ENCODE measurements around the gene PTPN4. TPM values are rescaled to one million over a fixed set of nuclear protein-coding genes. Genes with fewer than 3 reads are reported as not detected.

Gene PTPN4
- total RNA-seq, 1 donor from 2014 or later, result 46.9 TPM

DNA sequence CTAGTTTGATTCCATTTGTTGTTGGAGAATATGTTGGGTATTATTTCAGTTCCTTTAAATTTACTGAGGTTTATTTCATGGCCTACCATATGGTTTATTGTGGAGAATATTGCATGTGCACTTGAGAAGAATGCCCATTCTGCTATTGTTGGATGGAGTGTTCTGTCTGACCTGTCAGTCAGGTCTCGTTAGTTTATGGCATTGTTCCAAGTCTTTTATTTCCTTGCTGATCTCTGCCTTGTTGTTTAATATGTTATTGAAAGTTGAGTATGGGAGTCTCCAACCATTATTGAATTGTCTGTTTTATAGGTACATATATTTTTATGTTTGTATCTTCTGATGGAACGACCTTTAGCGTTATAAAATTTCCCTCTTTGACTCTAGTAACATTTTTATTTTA is 86.3 kb downstream of the PTPN4 start:
- DNase-seq (ENCODE audit: extremely low read depth, low read depth, low spot score), result no peak

DNA sequence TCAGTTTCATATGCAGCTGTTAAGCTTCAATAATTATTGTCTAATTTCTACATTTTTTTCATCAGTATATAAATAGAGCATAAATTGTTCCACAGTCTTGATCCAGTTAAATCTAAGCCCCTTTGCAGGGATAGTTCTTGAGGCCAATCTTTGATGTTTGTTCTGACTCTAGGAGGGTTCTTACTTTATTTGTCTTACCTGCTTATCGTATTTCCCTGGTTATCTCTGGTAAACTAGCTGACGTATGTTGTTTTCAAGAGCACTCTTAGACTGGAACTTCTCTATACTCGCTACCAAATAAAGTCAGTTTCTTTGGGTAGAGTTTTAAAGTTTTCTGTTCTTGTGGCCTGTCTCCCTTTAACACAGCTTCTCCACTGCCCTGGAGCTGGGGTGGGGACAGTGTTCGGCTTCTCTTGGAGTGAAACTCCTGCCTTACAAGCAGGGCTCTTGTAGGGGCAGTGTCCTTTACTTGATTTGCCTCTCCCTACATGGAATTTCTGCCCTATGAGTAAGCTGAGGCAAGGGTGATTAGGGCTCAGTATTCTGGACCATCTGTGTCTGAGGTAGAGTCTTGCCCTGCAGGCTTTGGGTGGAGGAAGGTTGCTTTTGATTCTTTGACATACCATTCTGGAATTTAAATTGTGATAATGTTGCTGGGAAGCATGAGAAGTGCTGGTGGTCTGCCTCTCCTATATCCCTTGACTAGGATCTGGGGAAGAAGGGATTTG is 90.3 kb downstream of the PTPN4 start:
- DNase-seq (ENCODE audit: extremely low read depth, low read depth, low spot score), result no peak

DNA sequence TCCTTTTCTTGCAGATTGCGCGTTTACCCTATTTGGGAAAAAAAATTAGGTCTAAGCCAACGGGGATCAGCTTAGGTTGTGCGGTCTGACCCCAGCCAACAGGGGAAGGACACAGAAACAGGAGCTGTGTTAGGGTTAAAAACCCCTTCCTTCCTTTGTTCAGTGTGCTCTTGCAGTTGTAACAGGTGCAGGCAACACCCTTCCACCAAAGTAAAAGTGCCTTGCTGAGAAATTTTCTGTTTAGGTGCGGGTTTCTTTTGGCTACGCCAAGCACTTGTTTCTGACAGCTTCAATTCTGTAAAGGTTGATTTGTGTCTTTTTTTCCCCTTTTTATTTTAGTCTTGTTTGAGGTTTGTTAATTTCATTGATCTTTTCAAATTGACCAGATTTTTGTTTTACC is 92.5 kb downstream of the PTPN4 start:
- DNase-seq (ENCODE audit: extremely low read depth, low read depth, low spot score), result no peak

DNA sequence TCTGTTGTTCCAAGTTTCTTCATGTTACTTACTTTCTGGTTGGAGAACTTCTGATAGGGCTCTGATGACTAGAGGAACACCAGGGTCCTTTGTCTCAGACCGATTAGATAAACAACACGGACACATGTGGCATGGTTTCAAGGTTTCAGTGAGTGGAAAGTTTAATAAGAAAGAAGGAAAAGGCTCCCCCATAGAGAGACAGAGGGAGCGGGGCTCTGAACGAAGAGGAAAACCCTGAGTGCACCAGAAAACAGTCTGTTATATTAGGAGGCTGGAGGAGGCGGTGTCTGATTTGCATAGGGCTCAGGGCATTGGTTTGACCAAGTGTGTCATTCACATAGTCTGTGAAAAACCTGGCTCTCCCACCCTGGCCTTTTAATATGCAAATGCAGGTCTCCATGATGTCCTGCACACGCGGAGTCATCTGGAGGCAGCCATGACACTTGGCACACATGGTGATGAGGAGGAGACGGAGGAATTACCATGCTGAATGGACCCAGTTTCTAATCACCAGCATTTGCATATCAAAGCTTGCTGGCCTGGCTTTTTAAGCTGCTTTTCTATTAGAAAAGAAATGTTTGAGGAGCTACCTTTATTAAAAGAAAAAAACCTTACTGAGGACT is 94.2 kb downstream of the PTPN4 start:
- DNase-seq (ENCODE audit: extremely low read depth, low read depth, low spot score), result no peak

DNA sequence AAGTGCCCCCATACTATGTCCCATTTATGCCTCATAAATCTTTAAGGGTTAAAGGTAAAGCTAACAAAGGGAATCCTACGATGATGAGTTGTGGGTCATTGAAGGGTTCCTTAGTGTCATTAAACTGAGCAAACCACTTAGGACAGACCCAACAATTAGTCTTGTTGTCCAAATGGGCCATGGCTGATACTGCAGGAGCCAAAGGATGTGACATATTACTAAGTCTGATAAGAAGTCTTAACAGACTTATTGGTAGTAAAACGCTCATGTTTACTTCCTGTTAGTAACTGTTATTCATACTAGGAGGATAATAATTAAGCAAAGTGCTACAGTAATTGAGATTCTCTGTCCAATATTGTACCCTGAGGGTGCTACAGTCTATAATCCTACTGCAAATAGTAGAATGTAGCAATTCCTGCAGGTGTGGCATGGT is 96.8 kb downstream of the PTPN4 start:
- DNase-seq (ENCODE audit: extremely low read depth, low read depth, low spot score), result no peak

DNA sequence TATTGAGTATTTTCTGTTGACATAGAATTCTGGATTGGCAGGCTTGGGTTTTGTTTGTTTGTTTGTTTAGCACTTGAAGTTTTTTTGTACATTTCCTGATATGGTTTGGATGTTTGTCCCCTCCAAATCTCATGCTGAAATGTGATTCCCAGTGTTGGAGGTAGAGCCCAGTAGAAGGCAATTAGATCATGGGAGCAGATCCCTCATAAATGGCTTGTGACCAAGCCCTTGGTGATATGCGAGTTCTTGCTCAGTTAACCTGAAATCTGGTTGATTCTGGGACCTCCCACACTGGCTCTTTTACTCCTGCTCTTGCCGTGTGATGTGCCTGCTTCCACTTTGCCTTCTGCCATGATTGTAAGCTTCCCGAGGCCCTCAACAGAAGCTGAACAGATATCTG is 98.0 kb downstream of the PTPN4 start:
- DNase-seq (ENCODE audit: extremely low read depth, low read depth, low spot score), result no peak

DNA sequence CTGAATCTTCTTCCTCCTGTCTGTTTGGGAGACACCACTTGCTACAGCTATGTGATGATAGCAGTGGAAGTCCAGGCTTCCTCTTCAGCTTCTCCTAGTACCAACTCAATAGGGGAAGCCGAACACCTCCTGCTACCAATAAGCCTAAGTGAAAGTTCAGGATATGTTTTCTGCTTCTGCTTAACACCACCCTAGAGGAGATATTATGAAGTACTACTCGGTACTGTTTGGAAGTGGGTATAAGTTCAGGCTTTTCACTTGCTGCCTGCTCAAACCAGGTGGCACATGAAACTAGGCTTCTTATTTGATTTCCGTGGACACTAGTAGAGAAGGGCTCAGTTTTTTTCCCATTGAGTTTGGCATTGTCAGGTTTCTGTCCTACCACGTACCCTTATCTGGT is 99.8 kb downstream of the PTPN4 start:
- DNase-seq (ENCODE audit: extremely low read depth, low read depth, low spot score), result no peak

DNA sequence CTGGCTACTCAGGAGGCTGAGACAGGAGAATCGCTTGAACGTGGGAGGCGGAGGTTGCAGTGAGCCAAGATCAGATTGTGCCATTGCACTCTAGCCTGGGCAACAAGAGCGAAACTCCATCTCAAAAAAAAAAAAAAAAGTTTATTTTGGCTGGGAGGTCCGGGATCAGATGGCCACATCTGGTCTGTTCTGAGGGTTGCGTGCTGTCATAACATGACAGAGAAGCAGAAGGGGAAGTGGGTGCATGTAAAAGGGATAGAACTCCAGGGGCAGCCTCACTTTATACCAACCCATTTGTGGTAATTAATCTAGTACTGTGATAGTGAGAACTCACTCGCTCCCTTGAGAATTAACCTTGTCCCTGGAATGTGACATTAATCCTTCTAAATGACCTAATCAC is 101.2 kb downstream of the PTPN4 start:
- DNase-seq (ENCODE audit: extremely low read depth, low read depth, low spot score), result no peak

DNA sequence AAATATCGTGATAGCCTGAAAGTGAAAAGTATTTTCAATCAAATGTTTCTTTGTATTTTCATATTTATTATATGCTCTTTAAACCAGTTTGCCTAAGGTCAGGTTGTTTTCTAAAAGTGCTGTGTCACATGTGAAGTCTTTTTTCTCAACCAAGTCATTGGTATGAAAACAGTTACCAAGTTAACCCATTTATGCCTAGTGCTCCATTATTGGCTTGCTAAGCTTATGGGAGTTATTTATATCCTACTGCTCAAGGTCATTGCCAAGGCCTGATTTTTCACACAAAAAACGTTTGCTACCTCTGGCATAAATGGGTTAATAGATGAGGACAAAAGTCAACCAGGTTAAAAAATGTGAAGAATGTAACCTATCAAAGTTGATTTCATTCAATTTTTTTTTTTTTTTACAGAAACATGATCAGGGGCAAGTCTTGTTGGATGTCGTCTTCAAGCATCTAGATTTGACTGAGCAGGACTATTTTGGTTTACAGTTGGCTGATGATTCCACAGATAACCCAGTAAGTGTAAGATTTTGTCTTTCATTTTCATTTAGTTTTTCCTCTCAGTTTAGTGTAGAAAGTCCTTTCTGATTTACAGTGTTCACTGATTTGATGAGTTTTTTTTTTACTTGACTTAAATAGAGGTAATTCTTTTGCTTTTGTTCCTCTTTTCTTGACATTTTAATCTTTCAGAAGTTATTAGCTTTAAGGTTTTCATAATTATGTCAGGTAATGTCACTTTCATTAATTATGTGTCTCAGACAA is 102.6 kb downstream of the PTPN4 start:
- no peak for DNase-seq (ENCODE audit: extremely low read depth, low read depth, low spot score)

DNA sequence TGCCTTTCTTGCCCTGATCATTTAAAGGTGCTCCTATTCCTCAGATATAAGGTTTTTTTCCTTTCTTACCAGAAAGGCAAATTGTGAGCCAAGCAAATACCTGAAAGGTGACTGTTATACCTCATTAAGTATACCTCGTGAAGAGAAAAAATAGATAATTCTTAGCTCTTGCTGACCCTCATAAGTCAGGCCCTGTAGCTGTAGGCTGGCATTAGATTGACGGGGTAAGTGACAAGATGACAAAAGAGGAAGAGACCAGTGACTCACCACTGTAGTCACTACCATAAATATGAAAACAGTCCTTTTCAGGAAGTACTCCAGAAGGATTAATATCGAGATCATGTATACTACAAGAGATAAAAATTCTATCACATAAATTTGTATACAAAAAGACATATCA is 104.6 kb downstream of the PTPN4 start:
- DNase-seq (ENCODE audit: extremely low read depth, low read depth, low spot score), result no peak

DNA sequence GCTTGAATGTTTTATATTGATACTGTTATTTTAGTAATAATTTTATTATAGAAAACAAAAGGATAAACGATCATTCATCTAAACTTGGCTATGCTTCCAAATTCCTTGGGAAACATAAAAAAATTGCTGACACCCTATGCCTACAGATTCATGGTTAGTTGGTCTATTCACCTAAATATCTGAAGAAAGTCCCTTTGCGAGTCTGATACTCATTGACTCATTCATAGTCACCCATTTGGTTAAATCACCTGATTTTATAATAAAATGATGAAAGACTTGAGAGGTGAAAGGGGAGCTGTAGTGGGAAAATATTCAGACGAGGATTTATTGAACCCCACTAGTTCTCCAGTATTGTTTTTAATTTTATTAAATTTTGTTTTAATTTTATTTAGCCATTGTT is 112.0 kb downstream of the PTPN4 start:
- DNase-seq (ENCODE audit: extremely low read depth, low read depth, low spot score), result no peak

DNA sequence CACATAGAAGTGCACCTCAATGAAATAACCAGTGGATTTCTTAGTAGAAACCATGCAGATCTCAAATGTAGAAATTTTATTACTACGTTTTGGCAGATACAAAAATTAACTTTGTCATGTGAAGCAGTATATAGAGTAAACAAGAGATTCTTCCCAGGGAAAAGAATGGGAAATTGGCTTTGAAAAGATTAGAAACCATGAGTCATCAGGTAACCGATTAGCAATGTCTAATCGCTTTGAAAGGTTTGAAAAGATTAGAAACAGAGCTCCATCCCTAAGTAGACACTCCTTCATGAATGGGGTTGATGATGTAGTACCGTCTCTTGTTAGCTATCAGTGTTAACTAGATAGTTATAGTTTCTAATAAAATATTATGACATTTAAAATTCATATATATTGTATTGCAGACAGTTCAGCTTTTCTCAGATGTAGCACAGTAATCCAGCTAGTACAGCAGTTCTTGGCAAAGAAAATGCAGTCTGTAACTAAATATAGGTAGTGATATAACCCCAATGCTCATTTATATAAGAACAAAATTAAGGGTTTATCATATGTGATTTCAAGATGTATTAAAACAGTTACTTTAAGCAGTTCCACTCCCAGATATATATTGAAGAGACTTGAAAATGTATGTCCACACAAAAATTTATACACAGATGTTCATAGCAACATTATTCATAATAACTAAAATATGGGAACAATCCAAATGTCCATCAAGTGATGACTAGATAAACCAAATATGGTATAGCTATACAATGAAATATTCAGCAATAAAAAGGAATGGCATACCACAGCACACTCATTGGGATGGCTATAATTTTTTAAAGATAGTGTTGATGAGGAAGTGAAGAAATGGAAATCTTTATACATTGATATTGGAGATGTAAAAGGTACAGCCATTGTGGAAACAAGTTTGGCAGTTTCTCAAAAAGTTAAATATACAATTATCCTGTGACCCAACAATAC is 113.9 kb downstream of the PTPN4 start:
- DNase-seq (ENCODE audit: extremely low read depth, low read depth, low spot score), result no peak

DNA sequence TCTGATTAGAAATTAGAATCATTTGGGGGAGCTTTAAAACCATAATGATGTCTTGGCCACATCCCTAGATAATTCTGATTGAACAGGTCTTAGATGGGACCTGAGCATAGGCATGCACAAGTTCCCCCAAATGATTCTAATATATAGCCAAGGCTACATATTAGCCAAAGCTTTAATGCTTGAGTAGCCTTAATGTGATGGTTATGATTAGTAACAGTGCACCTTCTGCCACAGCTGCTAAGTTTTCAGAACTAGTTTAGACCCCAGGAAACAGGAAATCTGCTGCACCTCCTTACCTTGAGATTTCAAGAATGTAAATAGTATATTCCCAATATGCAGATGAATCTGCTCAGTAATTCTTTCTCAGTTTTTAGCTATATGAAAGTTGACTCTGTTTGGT is 119.8 kb downstream of the PTPN4 start:
- DNase-seq (ENCODE audit: extremely low read depth, low read depth, low spot score), result no peak

DNA sequence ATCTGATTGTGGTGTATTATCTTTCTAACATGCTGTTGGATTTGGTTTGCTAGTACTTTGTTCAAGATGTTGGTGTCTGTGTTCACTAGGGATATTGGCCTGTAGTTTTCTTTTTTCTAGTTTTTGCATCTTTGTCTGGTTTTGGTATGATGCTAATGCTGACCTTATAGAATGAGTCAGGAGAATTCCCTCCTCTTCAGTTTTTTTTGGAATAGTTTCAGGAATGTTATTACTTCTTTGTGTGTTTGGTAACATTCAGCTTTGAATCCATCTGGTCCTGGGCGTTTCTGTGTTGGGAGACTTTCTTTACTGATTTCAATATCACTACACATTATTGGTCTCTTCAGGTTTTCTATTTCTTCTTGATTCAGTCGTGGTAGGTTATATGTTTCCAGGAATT is 129.0 kb downstream of the PTPN4 start:
- no peak for DNase-seq (ENCODE audit: extremely low read depth, low read depth, low spot score)

DNA sequence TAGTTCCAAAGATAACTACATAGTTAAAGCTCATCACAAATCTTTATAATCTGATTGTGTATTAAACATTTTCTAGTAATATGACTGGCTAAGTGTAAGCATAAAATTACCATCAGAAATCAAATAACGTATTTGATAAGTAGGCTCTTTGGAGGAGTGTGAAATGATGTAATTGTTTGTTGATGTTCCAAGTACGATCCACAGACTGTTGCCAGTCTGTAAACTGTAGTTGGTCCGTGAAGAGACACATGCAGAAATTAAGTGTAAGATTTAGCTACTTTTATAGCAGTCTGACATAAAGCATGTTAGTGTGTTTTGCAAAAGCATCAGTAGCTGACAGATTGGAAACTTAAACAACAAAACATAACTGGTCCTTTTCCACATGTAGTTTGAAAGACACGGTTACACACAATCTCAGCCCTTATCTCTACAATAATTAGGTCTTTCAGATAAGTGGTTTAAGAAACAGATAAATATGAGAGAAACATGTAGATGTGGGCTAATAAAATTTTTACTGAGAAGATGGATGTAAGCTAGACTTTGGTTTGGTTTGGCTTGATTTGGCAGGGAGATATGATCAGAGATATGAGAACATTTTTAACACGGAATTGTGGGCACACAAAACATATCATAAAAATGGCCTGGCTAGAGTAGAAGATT is 138.1 kb downstream of the PTPN4 start:
- DNase-seq (ENCODE audit: extremely low read depth, low read depth, low spot score), result no peak

DNA sequence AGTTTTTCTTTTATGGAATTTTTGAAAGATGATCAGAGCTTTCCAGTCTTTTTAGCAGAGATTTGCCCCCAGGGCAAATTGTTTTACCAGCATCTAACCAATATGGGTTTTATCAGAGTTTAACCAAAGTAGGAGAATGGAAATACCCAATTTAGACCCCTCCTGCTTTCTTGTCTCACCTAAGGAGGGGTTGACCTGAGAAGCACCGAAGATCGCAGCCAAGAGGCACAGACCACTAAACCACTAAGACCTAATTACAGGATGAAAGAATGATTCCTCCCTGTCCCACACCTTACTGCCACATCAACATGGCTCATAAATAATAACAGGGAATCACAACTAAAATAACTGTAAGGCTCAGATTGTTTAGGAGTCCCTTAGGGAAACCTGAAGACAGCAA is 141.3 kb downstream of the PTPN4 start:
- no peak for DNase-seq (ENCODE audit: extremely low read depth, low read depth, low spot score)

DNA sequence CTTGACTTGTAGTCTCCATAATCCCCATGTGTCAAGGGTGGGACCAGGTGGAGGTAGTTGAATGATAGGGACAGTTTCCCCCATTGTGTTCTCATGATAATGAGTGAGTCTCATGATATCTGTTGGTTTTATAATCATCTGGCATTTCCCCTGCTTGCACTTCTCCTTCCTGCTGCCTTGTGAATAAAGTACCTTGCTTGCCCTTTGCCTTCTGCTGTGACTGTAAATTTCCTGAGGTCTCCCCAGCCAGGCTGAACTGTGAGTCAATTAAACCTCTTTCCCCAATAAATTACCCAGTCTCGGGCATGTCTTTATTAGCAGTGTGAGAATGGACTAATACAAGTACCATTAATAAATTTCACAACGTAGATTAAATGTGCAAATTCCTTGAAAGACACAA is 150.8 kb downstream of the PTPN4 start:
- no peak for DNase-seq (ENCODE audit: extremely low read depth, low read depth, low spot score)

DNA sequence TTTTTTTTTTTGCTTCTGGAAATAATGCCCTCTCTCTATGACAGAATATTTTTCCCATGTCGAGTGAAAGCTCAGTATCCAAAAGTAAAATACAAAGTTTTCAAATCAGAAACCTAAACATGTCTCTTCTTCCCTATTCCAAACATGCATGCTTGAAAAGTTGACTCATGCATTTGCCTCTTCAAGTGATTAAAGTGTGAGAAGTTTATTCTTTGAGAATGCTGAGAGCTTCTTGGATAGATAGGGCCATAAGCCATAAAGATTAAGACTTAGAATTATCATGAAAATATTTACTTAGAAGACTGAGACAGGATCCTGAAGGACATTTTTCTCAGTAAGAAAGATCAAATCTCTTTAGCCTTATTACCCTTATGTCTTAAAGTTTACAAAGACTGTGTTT is 154.5 kb downstream of the PTPN4 start:
- DNase-seq (ENCODE audit: extremely low read depth, low read depth, low spot score), result no peak

DNA sequence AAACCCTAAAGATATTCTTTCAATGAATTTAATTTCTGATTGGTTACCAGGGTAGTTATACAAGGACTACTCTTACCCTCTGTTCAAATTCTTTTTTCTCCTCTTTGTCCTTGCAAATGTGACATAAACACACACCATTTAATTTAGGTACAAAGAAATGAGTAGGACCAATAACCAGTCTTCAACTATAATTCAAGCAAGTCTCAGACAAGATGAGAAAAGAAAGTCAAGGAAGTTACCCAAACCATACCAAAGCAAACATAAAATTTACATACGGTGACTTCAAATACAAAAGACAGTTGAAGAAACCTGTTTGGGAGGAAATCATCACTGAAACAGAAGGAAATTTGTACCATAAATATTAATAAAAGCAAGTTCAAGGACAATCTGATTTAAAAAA is 162.1 kb downstream of the PTPN4 start:
- DNase-seq (ENCODE audit: extremely low read depth, low read depth, low spot score), result no peak

DNA sequence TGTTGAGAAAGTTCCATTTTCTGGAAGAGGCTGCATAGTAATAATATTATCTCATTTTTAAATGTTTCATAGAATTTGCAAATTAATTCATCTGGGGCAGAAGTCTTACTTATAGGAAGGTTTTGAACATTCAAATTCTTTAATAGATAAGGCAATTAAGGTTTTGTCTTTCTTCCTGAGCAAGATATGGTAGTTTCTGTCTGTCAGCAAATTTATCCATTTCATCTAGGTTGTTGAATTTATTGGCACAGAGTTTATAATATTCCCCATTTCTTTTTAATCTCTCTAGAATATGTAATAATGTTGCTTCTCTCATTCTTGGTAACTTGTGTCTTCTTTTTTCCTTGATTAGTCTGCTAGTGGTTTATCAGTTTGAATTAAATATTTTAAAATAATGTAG is 163.0 kb downstream of the PTPN4 start:
- no peak for DNase-seq (ENCODE audit: extremely low read depth, low read depth, low spot score)

Data from glomerular endothelial cell (primary cell).